ENCODE measurements around the gene FRMD4A.

- TF ChIP-seq CTCF (IDR thresholded peaks at IDR 0.05), result no peak
- no peak for TF ChIP-seq EP300 (IDR thresholded peaks at IDR 0.05; ENCODE audit: borderline replicate concordance in 1 of 2, low read depth in 1 of 2, low read length in 1 of 2)
- TF ChIP-seq TAF1 (IDR thresholded peaks at IDR 0.05; ENCODE audit: borderline replicate concordance, low read depth, low read length), result no peak
- TF ChIP-seq POLR2AphosphoS5 (IDR thresholded peaks at IDR 0.05; ENCODE audit: low read depth, low read length), result no peak
Observed at GRCh38 chr10:14353291-14353913, 22.7 kb upstream of the FRMD4A start.
